Brain microvascular endothelial cell (primary cell): ENCODE measurements around the gene MTTP.

Experiments
- DNase-seq: peaks from one replicate; pipeline ENCODE4 v3.0.0-alpha.2; 2020
- H3K27ac ChIP-seq: fragments of 250-450 bp; sonication (Bioruptor Pico); 2 replicates; pipeline ENCODE4 v1.5.1; 2020; ENCODE audit warnings: mild to moderate bottlenecking, moderate library complexity
- H3K27me3 ChIP-seq: fragments of 250-450 bp; sonication (Bioruptor Pico); replicated peaks from 2 replicates; pipeline ENCODE4 v1.5.1; 2020; ENCODE audit warnings: mild to moderate bottlenecking
- H3K36me3 ChIP-seq: fragments of 250-450 bp; sonication (Bioruptor Pico); replicated peaks from 2 replicates; pipeline ENCODE4 v1.5.1; 2020; ENCODE audit warnings: mild to moderate bottlenecking
- H3K4me3 ChIP-seq: 2 replicates; pipeline ENCODE4 v1.5.1; 2011; ENCODE audit warnings: low read depth, mild to moderate bottlenecking, control low read depth, low read length, moderate library complexity
- in situ Hi-C: cut with HindIII; loops from 2 replicates; pipeline ENCODE4 v1.10.0; 2017; ENCODE audit warnings: low sequenced_read_pairs, low pct_ligation_motif_present
- TF ChIP-seq, protein P1 (sequence below): IDR thresholded peaks from 2 replicates; pipeline ENCODE4 v1.5.1; 2011; ENCODE audit warnings: low read depth, mild to moderate bottlenecking, moderate library complexity, low read length, control low read depth, inconsistent platforms; ENCODE audit errors: missing control alignments

The MTTP gene

DNA sequence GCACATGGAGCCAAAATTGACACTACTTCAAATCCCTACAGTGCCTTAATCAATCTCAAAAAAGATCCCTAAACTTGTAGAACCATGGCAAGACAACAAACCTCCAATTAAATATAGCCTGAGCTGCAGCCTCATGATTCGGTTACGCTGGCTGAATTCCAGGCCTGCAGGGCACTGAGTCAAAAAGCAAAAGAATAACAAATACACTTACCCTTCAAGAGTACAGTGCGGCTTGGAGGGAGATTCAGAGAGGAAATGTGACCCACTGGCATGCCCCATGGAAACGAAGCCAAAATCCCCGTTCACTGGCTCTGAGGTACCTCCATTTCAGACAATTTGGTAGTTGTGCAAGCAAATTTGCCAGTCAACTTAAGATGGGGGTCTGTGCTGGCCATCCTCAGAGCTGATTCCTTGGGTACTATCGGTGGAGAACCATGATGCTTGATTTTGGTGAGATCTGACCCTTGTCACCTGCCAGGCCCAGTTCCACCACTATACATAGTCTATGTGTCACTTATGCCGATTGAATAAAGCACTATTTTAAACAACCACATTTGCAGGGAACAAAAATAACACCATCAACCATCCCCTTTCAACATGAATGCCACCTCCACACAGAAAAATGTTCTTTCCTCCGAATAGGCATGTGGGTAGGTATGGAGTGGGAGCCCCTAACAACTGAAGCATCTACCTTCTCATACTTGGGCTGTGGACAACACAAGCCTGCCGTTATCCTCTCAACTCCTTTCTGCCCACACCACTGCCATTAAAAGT lies 80.9 kb downstream of the MTTP start:
- no peaks in the 10 kb centered on the region for H3K36me3 ChIP-seq
- peak; percentile 14 for DNase-seq
- no peak overlapping the region for H3K4me3 ChIP-seq
- H3K27ac ChIP-seq = no peak overlapping the region
- no peaks in the 10 kb centered on the region for H3K27me3 ChIP-seq
- in situ Hi-C loops = no loop called here
- TF ChIP-seq, protein P1, sequence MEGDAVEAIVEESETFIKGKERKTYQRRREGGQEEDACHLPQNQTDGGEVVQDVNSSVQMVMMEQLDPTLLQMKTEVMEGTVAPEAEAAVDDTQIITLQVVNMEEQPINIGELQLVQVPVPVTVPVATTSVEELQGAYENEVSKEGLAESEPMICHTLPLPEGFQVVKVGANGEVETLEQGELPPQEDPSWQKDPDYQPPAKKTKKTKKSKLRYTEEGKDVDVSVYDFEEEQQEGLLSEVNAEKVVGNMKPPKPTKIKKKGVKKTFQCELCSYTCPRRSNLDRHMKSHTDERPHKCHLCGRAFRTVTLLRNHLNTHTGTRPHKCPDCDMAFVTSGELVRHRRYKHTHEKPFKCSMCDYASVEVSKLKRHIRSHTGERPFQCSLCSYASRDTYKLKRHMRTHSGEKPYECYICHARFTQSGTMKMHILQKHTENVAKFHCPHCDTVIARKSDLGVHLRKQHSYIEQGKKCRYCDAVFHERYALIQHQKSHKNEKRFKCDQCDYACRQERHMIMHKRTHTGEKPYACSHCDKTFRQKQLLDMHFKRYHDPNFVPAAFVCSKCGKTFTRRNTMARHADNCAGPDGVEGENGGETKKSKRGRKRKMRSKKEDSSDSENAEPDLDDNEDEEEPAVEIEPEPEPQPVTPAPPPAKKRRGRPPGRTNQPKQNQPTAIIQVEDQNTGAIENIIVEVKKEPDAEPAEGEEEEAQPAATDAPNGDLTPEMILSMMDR = no peak

- DNase-seq = no peak
- in situ Hi-C loops = no loop called here
- H3K4me3 ChIP-seq = no peak within 1 kb of the TSS
- no peaks in the 10 kb centered on the region for H3K27me3 ChIP-seq
- no peaks in the 10 kb centered on the region for H3K36me3 ChIP-seq
- TF ChIP-seq, protein P1 = no peak
- no peak within 1 kb of the TSS for H3K27ac ChIP-seq
Measured at GRCh38 chr4:99657798-99658197, 83.2 kb downstream of the MTTP start, which contains the start of gene C4orf54. C4orf54 (minus strand) TSS chr4:99657828; CDS start chr4:99654648, 3,180 bp downstream.

DNA sequence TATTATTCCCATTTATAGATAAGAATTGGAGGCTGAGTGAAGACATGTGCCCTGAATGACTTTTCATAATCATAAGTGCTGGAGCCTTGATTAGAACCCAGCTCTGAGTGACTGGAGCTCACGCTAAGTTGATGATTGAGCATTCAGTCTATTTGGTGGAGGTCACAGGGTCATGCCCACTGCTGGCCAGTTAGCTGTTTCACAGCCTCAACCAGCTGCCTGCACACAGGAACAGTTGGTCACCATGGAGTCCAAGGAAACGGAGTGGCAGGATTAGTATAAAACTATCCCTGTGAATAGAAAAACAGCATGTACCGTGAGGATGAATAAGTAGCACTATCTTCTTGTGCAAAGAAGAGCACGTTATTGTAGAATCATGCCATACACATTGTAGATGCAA lies 84.0 kb downstream of the MTTP start:
- in situ Hi-C loops = no loop called here
- DNase-seq = no peak
- H3K4me3 ChIP-seq = no peak overlapping the region
- no peaks in the 10 kb centered on the region for H3K27me3 ChIP-seq
- no peak overlapping the region for H3K27ac ChIP-seq
- no peaks in the 10 kb centered on the region for H3K36me3 ChIP-seq
- TF ChIP-seq, protein P1 = no peak

DNA sequence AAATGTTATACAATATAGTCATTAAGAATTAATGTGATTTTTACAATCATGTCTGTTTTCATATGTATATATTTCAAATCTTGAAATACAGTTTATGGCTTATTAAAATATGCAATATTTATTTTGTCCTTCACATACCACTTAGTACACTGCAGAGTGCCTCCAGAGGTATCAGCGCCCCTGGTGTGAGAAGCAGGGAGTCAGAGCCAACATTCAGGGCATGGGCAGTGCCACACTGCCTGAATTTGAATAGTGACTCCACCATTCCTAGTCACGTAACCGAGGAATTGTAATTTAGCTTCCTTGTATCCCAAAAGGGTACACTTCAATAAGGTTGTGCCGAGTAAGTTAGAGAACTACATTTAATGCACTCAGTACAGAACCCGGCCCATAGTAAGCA lies 87.3 kb downstream of the MTTP start:
- Histone ChIP-seq H3K27ac (no peak overlapping the region), H3K27me3 (no peaks in the 10 kb centered on the region), H3K36me3 (no peaks in the 10 kb centered on the region), H3K4me3 (no peak overlapping the region)
- in situ Hi-C loops = no loop called here
- DNase-seq = no peak
- TF ChIP-seq, protein P1 = no peak

GRCh38 chr4:99664716-99665115 lies 90.1 kb downstream of the MTTP start:
- Histone ChIP-seq H3K4me3 (no peak overlapping the region), H3K27ac (no peak overlapping the region), H3K27me3 (no peaks in the 10 kb centered on the region), H3K36me3 (no peaks in the 10 kb centered on the region)
- TF ChIP-seq, protein P1 = no peak
- no peak for DNase-seq
- in situ Hi-C loops = no loop called here

DNA sequence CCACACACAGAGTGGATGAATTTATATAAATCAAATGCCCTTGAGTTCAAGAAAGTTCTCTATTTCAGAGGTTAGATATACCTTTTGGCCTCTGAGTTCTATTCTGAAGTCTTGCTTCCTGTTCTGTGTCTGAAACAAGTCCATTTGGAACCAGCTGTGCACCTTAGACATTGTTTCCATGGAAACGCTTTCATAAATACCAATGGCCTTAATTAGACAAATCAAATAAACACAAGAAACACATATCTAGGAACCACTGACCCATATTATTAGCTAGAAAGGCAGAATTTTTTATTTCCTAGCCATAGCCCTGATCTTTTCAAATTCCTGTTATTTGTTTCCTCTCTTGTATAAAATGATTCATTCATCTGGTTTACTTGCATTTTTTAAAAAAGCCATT lies 91.4 kb downstream of the MTTP start:
- Histone ChIP-seq H3K27me3 (no peaks in the 10 kb centered on the region), H3K36me3 (no peaks in the 10 kb centered on the region), H3K4me3 (no peak overlapping the region), H3K27ac (no peak overlapping the region)
- TF ChIP-seq, protein P1 = no peak
- DNase-seq = no peak
- in situ Hi-C loops = no loop called here
